NOMO-1 treated with dmso at 0.1 percent for 144 hours (cell line): ENCODE data around the gene EMC6.

Source experiments
- DNase-seq: peaks from one replicate; lab custom pipeline; 2025; ENCODE audit not compliant: unreplicated experiment; lab: John Stamatoyannopoulos, UW

EMC6 gene

GRCh38 chr17:3655766-3656165 is 12.8 kb upstream of the EMC6 start:
- no peak for DNase-seq

GRCh38 chr17:3656353-3656752 is 12.3 kb upstream of the EMC6 start:
- DNase-seq = no peak

DNA sequence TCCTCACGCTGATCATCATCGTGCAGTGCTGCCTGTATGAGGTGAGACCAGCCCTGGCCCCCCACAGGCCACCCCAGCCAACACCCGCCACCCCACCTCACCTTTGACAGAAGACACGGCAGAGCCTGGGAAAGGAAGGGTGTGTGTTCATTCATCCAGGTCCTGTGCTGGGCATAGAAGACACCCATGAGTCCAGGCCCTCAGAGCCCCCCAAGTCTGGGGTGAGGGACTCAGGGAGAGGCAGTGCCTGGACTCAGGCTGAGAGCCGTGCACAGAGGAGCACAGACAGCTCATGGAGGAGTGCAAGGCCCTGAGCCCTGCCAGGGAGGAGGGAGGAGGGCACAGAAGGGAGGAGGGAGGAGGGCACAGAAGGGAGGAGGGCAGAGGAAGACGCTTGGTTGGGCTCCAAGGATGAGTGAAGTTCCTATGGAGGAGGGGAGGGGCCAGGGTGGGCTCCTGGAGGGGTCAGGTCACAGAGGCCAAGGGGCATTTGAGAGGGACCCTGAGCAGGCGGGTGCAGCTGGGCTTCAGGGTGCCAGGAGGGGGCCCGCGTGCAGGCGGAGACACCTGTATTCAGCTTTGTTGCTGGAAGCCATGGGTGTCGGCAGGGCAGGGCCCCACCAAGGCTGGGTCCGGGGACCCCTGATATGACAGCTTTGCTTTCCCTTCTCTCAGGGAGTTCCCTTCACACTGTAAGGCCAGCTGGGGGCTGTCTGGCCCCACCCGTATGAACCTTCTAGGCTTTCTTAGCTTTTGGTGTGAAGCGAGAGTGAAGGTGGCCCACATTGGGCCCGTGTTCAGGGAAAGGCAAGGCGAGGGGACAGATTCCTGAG is 11.6 kb upstream of the EMC6 start:
- DNase-seq = no peak

DNA sequence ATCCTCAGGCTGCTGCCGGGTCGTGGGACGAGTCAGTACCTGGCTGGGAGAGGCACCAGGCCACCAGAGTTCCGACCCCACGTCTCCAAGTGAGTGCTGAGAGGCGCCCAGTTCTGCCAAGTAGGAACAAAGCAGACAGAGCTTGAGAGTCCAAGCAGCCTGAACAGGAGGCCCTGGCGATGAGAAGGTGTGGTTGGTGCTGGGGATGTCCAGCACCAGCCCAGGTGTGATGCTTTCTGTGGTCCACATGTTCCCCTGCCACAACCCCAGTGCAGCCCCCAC is 11.1 kb upstream of the EMC6 start:
- DNase-seq = no peak

DNA sequence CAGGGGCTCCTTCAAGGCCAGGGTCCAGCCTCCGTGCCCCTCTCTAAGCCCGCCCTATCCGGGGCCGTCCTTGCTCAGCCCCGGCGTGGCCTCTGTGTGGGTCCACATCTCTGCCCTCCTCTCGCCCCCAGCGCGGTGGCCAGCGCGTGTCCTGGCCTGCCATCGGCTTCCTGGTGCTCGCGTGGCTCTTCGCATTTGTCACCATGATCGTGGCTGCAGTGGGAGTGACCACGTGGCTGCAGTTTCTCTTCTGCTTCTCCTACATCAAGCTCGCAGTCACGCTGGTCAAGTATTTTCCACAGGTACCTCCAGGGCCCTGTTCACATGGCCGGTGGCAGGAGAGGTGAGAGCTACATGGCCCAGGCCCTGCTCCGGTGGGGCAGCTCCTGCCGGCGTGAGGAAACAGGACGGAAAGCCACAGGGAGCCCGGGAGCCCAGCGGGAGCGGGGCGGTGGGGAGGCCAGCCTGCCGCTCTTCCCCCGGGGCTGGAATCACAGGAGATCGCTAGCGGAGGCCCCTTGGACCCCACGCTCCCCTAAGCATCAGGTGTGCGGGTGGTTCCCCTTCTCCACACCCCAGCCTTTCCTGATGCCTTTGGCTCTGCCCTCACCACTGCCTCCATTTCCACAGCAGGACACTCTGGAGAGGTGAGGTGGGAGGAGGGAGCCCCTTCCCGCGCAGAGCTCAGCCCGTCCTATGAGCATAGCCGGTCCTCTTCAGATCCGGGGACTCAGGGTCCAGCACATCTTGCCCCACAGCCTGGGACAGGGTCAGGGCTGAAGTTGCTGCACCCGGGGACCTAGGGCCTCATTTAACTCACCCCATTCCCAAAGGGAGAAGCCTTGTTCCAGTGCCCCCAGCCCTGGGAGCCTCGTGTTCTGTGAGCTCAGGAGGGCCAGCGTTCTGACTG is 10.5 kb upstream of the EMC6 start:
- DNase-seq = no peak

DNA sequence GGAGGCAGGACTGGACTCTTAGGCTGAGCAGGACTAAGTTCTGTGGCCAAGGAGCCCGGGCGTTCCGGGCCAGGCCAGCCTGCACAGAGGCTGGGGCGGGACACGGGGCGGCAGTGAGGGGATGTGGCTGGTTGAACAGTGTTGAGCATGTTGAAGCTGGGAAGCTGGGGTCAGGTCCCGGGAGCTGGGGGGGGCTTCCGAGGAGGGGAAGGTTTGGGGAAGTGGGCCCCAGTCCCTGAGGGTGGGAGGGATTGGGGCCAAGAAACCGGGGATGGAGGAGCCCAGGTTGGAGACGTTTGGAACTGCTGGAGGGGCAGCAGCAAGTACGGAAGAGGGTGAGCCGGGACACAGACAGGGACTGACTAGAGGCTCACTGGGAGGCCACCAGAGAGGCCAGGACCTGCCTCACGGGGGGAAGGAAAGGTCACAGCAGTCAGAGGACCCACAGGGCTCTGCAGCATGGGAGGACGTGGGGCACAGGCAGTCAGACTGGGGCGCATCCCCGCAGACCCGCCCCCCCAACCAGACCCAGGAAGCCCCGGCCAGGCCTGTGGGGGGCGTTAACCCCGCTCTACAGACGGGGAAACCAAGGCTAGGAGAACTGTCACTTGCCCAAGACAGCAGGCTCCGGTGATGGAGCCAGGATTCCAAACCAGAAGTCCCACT is 9.7 kb upstream of the EMC6 start:
- no peak for DNase-seq

DNA sequence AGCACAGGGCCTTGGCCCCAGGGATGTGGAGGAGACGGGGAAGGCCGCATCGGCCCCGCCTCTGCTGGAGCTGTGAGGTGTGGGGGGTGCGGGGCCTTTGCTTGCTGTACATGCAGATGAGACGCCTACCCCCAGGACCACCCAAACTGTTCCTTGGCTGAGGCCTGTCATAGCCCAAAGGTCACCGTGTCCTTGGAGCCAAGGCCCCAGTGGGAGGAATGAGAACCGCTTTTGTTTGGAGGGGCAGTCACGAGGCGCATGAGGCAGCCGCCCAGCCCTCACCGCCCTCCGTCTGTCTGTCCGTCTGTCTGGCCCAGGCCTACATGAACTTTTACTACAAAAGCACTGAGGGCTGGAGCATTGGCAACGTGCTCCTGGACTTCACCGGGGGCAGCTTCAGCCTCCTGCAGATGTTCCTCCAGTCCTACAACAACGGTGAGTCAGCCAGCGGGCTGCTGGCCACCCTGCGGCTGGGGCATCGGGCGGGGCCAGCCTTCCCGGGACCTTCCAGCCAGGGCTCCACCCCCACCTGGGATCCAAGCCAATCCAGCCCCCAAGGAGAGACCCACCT is 9.0 kb upstream of the EMC6 start:
- DNase-seq = no peak

DNA sequence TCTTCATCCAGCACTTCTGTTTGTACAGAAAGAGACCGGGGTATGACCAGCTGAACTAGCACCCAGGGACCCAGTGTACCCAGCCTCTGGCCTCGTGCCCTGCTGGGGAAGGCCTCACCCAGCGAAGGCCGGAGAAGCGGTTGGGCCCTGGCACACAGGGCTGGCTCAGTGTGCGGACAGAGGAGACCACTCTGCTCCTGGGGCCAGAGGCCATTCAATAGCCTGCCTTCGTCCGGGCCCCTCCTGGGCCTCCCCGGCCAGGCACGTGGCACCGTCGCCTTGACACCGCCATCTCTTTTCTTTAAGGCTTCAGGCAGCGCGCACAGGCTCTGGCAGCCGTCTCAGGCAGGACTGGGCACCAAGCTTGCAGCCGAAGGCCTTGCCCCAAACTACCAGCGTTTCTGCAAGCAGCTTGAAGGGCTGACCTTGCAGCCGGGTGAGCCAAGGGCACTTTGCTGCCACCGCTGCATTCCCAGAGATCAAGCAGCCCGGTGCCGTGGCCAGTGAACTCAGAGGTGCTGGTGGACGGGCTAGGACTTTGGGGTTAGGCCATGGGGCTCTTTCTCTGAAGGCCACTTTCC is 8.2 kb upstream of the EMC6 start:
- no peak for DNase-seq

- no peak for DNase-seq
Measured at GRCh38 chr17:3663102-3664011, 5.3 kb upstream of the EMC6 start.

- no peak for DNase-seq
Measured at GRCh38 chr17:3665834-3666233, 2.8 kb upstream of the EMC6 start.

GRCh38 chr17:3666516-3666915 is 2.1 kb upstream of the EMC6 start:
- no peak for DNase-seq

DNA sequence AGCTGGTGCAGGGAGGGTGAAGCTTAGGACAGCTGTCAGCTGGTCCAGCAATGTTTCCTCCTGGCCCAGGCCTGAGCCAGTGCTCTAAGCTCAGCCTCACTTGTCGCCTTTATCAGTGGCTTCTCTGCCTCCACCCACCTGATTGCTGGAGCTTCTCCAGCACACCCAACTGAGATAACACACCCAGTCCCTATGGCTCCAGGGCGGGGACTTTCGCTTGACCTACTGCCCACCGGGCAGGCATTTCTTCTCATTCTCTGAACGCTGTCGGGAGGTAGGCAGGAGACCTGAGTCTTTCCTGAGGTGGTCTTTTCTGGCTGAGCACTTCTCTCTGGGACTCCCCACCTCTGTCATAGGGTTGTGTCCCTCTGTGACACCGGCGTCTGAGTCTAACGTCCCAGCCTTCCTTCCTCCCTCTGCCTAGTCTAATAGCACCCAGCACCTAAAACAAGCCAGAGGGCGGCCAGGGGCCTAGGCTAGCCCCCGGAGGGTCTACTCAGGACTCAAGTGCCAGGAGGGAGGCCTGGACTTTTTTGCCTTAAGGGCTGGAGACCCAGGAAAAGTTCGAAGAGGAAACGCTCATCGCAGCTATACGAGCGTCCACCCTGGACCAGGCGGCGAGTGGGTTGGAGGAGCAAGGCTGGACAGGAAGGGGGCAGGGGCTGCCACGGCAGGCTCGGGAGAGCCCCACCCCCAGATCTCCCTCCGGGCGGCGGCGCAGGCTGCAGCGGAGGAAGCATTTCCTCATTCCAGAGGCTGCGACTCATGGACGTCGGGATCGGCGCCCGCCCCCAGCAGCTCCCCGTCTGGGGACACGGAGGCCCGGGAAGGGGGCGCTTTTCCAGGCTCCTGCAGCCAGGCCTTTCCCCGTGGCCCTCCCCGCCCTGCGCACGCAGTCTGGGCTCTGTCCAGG is 990 bp upstream of the EMC6 start:
- no peak for DNase-seq

- DNase-seq = no peak
Measured at GRCh38 chr17:3669085-3669347, 404 bp downstream of the EMC6 start.

- DNase-seq = no peak
Measured at GRCh38 chr17:3669548-3669947, 936 bp downstream of the EMC6 start.

- DNase-seq = no peak
Measured at GRCh38 chr17:3672571-3672970, 4.0 kb downstream of the EMC6 start.

GRCh38 chr17:3675886-3676285 is 7.3 kb downstream of the EMC6 start:
- no peak for DNase-seq

- no peak for DNase-seq
Measured at GRCh38 chr17:3678095-3678820, 9.6 kb downstream of the EMC6 start.

GRCh38 chr17:3678821-3679530 is 10.4 kb downstream of the EMC6 start:
- no peak for DNase-seq
